GM19099 (cell line): ENCODE measurements around the gene TRPV3.

Source experiments
- POLR2A ChIP-seq: IDR thresholded peaks from 3 replicates; pipeline ENCODE4 v1.6.1; 2011; ENCODE audit warnings: low read depth; ENCODE audit not compliant: insufficient read length; ENCODE audit errors: extremely low read depth

The TRPV3 gene

GRCh38 chr17:3524024-3524423 lies 33.6 kb downstream of the TRPV3 start:
- no peak for TF ChIP-seq POLR2A

GRCh38 chr17:3514873-3515272 lies 42.7 kb downstream of the TRPV3 start:
- no peak for TF ChIP-seq POLR2A

GRCh38 chr17:3513305-3514035 lies 44.1 kb downstream of the TRPV3 start:
- TF ChIP-seq POLR2A, result no peak

GRCh38 chr17:3512505-3513171 lies 45.0 kb downstream of the TRPV3 start:
- TF ChIP-seq POLR2A, result no peak

- no peak for TF ChIP-seq POLR2A
Measured at GRCh38 chr17:3511852-3512504, 45.6 kb downstream of the TRPV3 start.

- no peak for TF ChIP-seq POLR2A
Measured at GRCh38 chr17:3510090-3510489, 47.5 kb downstream of the TRPV3 start.

- no peak for TF ChIP-seq POLR2A
Measured at GRCh38 chr17:3507869-3508268, 49.7 kb downstream of the TRPV3 start.

- TF ChIP-seq POLR2A, result no peak
Measured at GRCh38 chr17:3507071-3507470, 50.5 kb downstream of the TRPV3 start.

GRCh38 chr17:3506054-3506453 lies 51.6 kb downstream of the TRPV3 start:
- TF ChIP-seq POLR2A, result no peak

- no peak for TF ChIP-seq POLR2A
Measured at GRCh38 chr17:3505008-3505407, 52.6 kb downstream of the TRPV3 start.

GRCh38 chr17:3503285-3503684 lies 54.3 kb downstream of the TRPV3 start:
- TF ChIP-seq POLR2A, result no peak

- TF ChIP-seq POLR2A, result no peak
Measured at GRCh38 chr17:3502466-3502865, 55.1 kb downstream of the TRPV3 start.

- TF ChIP-seq POLR2A, result no peak
Measured at GRCh38 chr17:3501344-3501743, 56.3 kb downstream of the TRPV3 start.

- no peak for TF ChIP-seq POLR2A
Measured at GRCh38 chr17:3497101-3497500, 60.5 kb downstream of the TRPV3 start.

- TF ChIP-seq POLR2A, result no peak
Measured at GRCh38 chr17:3485481-3486068, 72.0 kb downstream of the TRPV3 start.

GRCh38 chr17:3482852-3483251 lies 74.8 kb downstream of the TRPV3 start:
- no peak for TF ChIP-seq POLR2A
